ENCODE results near the gene MREG.
"Not testable (repeated sequence)": the region's sequence is repeated elsewhere in the genome, so short reads cannot be mapped to it uniquely, and the experiment has no call there.

MREG gene

DNA sequence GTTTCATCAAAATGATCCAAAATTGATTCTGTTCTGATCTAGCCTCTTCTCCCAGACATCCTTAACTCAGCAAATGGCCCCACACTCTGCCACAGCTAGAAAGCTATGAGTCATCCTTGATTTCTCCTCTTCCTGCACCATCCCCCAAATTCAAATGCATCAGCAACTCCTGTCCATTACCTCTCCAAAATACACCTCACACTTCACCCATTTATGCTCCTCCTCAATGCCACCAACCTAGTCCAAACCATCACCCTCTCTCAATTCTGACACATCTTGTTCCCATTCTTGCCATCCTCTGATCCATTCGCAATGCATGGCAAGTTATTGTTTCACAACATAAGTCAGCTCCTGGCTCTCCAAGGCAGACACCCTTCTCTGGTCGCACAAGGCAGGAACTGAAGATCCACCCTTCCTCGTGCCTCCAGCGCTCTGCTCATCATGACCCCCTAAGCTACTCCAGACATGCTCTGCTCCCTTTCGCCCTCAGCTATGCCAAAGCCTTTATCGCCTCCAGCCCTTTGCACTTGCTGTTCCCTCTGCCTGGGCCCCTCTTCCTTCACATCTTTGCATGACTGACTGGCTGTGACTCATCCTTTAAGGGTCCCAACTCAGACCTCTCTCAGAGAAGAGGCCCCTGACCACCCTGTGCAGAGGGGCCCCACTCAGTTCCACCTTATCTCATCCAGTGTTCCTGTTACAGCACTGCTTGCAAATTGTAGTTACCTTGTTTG is 83.6 kb downstream of the MREG start:
- no peak for TF ChIP-seq JUND (IDR thresholded peaks at IDR 0.05; ENCODE audit: low read depth)
- in situ Hi-C loops (cut with HindIII; ENCODE audit: low pct_unique_long_range_greater_than_20kb, low sequenced_read_pairs) = no loop called here
- DNase-seq (ENCODE audit: low read depth in 1 of 2, low spot score in 1 of 2) = no peak

DNA sequence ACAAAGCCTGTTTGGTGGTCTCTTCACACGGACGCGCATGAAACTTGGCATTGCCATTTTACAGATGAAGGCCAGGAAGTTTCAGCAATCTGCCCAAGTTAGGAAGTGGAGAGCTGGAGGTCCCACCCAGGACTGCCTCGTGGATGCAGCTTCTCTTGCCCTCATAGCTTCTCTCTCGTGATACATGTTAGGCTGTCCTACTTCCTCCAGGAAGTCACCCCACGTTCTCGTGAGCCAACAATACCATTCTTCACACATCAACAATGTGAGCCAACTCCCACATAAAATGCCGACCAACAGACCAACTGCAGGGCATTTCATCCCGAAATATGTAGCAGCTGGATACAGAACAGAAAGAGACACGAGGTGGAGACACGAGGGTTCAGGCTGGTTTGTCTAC is 85.3 kb downstream of the MREG start:
- DNase-seq (ENCODE audit: low read depth in 1 of 2, low spot score in 1 of 2) = no peak
- no peak for TF ChIP-seq JUND (IDR thresholded peaks at IDR 0.05; ENCODE audit: low read depth)
- in situ Hi-C loops (cut with HindIII; ENCODE audit: low pct_unique_long_range_greater_than_20kb, low sequenced_read_pairs) = no loop called here

- DNase-seq (ENCODE audit: low read depth in 1 of 2, low spot score in 1 of 2); in situ Hi-C loops (cut with HindIII; ENCODE audit: low pct_unique_long_range_greater_than_20kb, low sequenced_read_pairs): not testable (repeated sequence)
Measured at GRCh38 chr2:215926992-215927391, 86.4 kb downstream of the MREG start.

DNA sequence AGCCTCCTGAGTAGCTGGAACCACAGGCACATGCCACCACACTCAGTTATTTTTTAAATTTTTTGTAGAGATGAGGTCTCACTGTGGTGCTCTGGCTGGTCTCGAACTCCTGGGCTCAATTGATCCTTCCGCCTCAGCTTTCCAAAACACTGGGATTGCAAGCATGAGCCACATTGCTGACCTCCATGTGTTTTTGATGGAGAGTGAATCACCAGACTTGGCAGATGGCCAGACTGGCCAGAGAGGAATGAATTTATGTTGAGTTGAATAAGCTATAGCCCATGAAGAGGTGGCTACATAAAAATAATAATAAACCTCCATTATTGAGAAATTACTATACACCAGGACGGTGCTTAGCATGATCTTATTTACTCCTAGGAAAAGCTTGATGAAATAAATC is 91.5 kb downstream of the MREG start:
- TF ChIP-seq JUND (IDR thresholded peaks at IDR 0.05; ENCODE audit: low read depth) = no peak
- peak in 1 of 2 experiments; percentile 22 for DNase-seq (ENCODE audit: low read depth in 1 of 2, low spot score in 1 of 2)
- in situ Hi-C loops (cut with HindIII; ENCODE audit: low pct_unique_long_range_greater_than_20kb, low sequenced_read_pairs) = no loop called here

- in situ Hi-C loops (cut with HindIII; ENCODE audit: low pct_unique_long_range_greater_than_20kb, low sequenced_read_pairs) = no loop called here
- DNase-seq (ENCODE audit: low read depth in 1 of 2, low spot score in 1 of 2) = peak; percentile 5 to 80
Measured at GRCh38 chr2:215920244-215921100, 92.9 kb downstream of the MREG start.

GRCh38 chr2:215919624-215920243 is 93.6 kb downstream of the MREG start:
- TF ChIP-seq JUND (IDR thresholded peaks at IDR 0.05; ENCODE audit: low read depth) = no peak
- in situ Hi-C loops (cut with HindIII; ENCODE audit: low pct_unique_long_range_greater_than_20kb, low sequenced_read_pairs) = no loop called here
- DNase-seq (ENCODE audit: low read depth in 1 of 2, low spot score in 1 of 2) = no peak

More at GRCh38 chr2:215920244-215921100, 92.9 kb downstream of the MREG start:
- TF ChIP-seq JUND (IDR thresholded peaks at IDR 0.05; ENCODE audit: low read depth) = no peak

DNA sequence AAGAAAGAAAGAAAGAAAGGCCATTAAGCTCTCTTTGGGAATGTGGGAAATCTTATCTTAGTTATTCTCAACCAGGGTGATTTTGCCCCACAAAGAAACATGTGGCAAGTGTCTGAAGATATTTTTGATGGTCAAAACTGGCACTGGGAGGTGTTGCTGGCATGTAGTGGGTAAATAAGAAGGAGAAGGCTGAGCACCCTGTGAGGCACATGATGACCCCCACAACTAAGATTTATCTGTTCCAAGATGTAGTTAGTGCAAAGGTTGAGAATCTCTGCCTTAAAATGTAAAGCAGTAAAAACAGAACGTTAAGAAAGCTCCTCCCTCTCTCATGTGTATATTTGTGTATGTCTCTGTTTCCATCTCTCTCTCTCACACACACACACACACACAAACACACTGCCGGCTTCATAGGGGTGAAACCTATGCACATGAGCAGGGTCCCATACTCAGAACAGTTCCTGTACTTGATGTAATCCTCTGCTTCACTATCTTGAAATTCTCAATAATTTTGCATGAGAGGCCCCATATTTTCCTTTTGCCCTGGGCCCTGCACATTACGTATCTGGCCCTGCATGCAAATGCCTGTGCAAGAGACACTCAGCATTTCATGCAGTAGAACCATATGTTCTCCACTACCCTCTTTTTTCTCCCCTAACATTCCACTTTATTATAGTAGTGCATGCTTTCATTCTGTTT is 94.3 kb downstream of the MREG start:
- no peak for DNase-seq (ENCODE audit: low read depth in 1 of 2, low spot score in 1 of 2)
- TF ChIP-seq JUND (IDR thresholded peaks at IDR 0.05; ENCODE audit: low read depth) = no peak
- in situ Hi-C loops (cut with HindIII; ENCODE audit: low pct_unique_long_range_greater_than_20kb, low sequenced_read_pairs) = no loop called here

- in situ Hi-C loops (cut with HindIII; ENCODE audit: low pct_unique_long_range_greater_than_20kb, low sequenced_read_pairs) = no loop called here
- TF ChIP-seq JUND (IDR thresholded peaks at IDR 0.05; ENCODE audit: low read depth) = no peak
- DNase-seq (ENCODE audit: low read depth in 1 of 2, low spot score in 1 of 2) = peak in 1 of 2 experiments; percentile 32
Measured at GRCh38 chr2:215917953-215918620, 95.3 kb downstream of the MREG start.

DNA sequence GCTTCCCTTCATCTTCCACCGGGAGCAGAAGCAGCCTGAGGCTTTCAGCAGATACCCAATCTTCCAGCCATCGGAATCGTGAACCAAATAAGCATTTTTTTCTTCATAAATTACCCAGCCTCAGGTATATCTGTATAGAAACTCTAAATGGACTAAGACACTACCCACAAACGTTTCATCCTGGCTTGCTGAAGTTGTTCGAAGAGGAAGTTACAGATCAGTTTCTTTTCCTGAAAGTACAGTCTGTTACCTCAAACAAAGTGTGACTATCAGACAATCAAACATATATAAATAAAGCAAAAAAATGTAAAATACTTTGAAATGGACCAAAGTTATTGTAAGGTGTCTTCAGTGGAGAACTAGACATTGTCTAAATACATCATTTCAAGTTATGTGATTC is 97.9 kb downstream of the MREG start:
- in situ Hi-C loops (cut with HindIII; ENCODE audit: low pct_unique_long_range_greater_than_20kb, low sequenced_read_pairs) = no loop called here
- no peak for DNase-seq (ENCODE audit: low read depth in 1 of 2, low spot score in 1 of 2)
- no peak for TF ChIP-seq JUND (IDR thresholded peaks at IDR 0.05; ENCODE audit: low read depth)

GRCh38 chr2:215914777-215915165 is 98.6 kb downstream of the MREG start:
- DNase-seq (ENCODE audit: low read depth in 1 of 2, low spot score in 1 of 2) = no peak
- in situ Hi-C loops (cut with HindIII; ENCODE audit: low pct_unique_long_range_greater_than_20kb, low sequenced_read_pairs) = no loop called here
- TF ChIP-seq JUND (IDR thresholded peaks at IDR 0.05; ENCODE audit: low read depth) = no peak

GRCh38 chr2:215914054-215914776 is 99.1 kb downstream of the MREG start:
- no peak for TF ChIP-seq JUND (IDR thresholded peaks at IDR 0.05; ENCODE audit: low read depth)
- DNase-seq (ENCODE audit: low read depth in 1 of 2, low spot score in 1 of 2) = no peak
- in situ Hi-C loops (cut with HindIII; ENCODE audit: low pct_unique_long_range_greater_than_20kb, low sequenced_read_pairs) = no loop called here

All from T47D (cell line).